OCI-LY7 (cell line): ENCODE measurements around the gene TRAPPC10. TPM values are rescaled to one million over a fixed set of nuclear protein-coding genes. Genes with fewer than 3 reads are reported as not detected.

Experiments
- BruUV-seq: library from RNA; stranded (reverse); fragments of 400-500 nt; replicated peaks from 2 replicates; lab custom pipeline; 2021; lab: Mats Ljungman, UMichigan
- CTCF ChIA-PET: fragments of 300-600 bp; sonication (Branson Sonifier 250); formaldehyde crosslinking; loops from one replicate; lab custom pipeline; 2022; ENCODE audit warnings: antibody characterized with exemption; ENCODE audit not compliant: unreplicated experiment; lab: Charles Lee
- POLR2A ChIA-PET: fragments of 300-600 bp; sonication (Branson Sonifier 250); formaldehyde crosslinking; loops from one replicate; lab custom pipeline; 2022; ENCODE audit warnings: antibody characterized with exemption; lab: Charles Lee
- DNase-seq: peaks from one replicate; pipeline ENCODE4 v3.0.0-alpha.2; 2015; ENCODE audit warnings: low spot score
- H2AFZ ChIP-seq: fragments of 200-600 bp; sonication (generic), shearing (Covaris generic); 2 replicates; pipeline ENCODE4 v1.6.1; 2014; ENCODE audit warnings: mild to moderate bottlenecking, antibody characterized with exemption, low read length, moderate library complexity
- H3K27ac ChIP-seq: fragments of 200-600 bp; sonication (generic); 2 replicates; pipeline ENCODE4 v1.5.1; 2014; ENCODE audit warnings: mixed run types, low read depth, mild to moderate bottlenecking, moderate library complexity, low read length, inconsistent platforms; ENCODE audit not compliant: poor library complexity, severe bottlenecking
- H3K36me3 ChIP-seq: fragments of 200-600 bp; sonication (generic); 2 replicates; pipeline ENCODE4 v1.6.1; 2014; ENCODE audit warnings: mild to moderate bottlenecking, antibody characterized with exemption, low read length, moderate library complexity, mixed read lengths; ENCODE audit not compliant: insufficient read depth
- H3K4me1 ChIP-seq: fragments of 200-600 bp; sonication (generic); 2 replicates; pipeline ENCODE4 v1.5.1; 2014; ENCODE audit warnings: mild to moderate bottlenecking, low read length; ENCODE audit not compliant: insufficient read depth, poor library complexity, severe bottlenecking
- H3K4me2 ChIP-seq: fragments of 200-600 bp; sonication (generic); 2 replicates; pipeline ENCODE4 v1.6.1; 2014; ENCODE audit warnings: mild to moderate bottlenecking, low read length
- H3K4me3 ChIP-seq: fragments of 200-600 bp; sonication (generic); 2 replicates; pipeline ENCODE4 v1.5.1; 2014; ENCODE audit warnings: mild to moderate bottlenecking, low read depth, low read length; ENCODE audit not compliant: poor library complexity, severe bottlenecking
- H3K79me2 ChIP-seq: fragments of 200-600 bp; sonication (generic); 2 replicates; pipeline ENCODE4 v1.6.1; 2016; ENCODE audit warnings: low read depth, mild to moderate bottlenecking, low read length, moderate library complexity, mixed read lengths; ENCODE audit not compliant: insufficient read depth
- H3K9me2 ChIP-seq: fragments of 200-600 bp; sonication (generic); 2 replicates; pipeline ENCODE4 v1.6.1; 2016; ENCODE audit warnings: mild to moderate bottlenecking, low read length, mixed read lengths; ENCODE audit not compliant: insufficient read depth
- H3K9me3 ChIP-seq: fragments of 200-600 bp; sonication (generic); 2 replicates; pipeline ENCODE4 v1.6.1; 2014; ENCODE audit warnings: mild to moderate bottlenecking, mixed run types, low read length, mixed read lengths
- H4K20me1 ChIP-seq: fragments of 200-600 bp; sonication (generic); 2 replicates; pipeline ENCODE4 v1.6.1; 2014; ENCODE audit warnings: mild to moderate bottlenecking, antibody characterized with exemption, low read length, moderate library complexity, mixed read lengths; ENCODE audit not compliant: insufficient read depth
- EZH2phosphoT487 ChIP-seq: fragments of 200-600 bp; sonication (generic); IDR thresholded peaks from 2 replicates; pipeline ENCODE4 v1.6.1; 2018; ENCODE audit warnings: low read depth, borderline replicate concordance, mild to moderate bottlenecking, mixed run types, antibody characterized with exemption, low read length, moderate library complexity, mixed read lengths
- intact Hi-C: fragments of 100-400 bp; cut with micrococcal nuclease; formaldehyde crosslinking; loops from one replicate; pipeline ENCODE4 v1.10.0; 2022; ENCODE audit not compliant: unreplicated experiment
- total RNA-seq, 2 experiments: library from RNA; depleted of rRNA in 1 of 2; stranded (reverse); fragments of >200 nt in 1 of 2; shearing (Covaris generic) in 1 of 2; gene quantifications; 2 replicates each; pipeline ENCODE4 v1.2.3, GENCODE V29; 2014 to 2022
- TF ChIP-seq, protein P1 (sequence below): fragments of 200-600 bp; sonication (generic); conservative IDR thresholded peaks from 2 replicates; pipeline ENCODE4 v1.5.1; 2014; ENCODE audit warnings: mild to moderate bottlenecking, antibody characterized with exemption, low read length, moderate library complexity, mixed read lengths

TRAPPC10 gene
- total RNA-seq, 2 experiments from 2014 or later = 37.4 to 54.7 TPM

DNA sequence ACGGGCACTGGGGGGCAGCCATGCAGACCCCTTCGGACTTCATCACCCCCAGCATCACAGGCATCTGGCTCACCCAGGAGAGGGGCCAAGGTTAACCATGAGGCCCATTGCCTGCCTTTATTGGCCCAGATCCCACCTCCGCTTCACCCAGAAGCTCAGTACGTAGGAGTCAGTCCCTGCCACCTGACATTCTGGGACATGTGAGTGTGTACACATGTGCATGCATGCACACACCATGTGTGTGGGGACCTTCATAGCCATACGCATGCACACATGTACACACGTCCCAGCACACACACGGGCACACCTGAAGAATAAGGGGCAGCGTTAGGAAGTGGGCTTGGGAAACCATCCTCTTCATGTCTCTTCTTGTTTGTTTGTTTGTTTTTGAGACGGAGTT is 24.1 kb upstream of the TRAPPC10 start:
- no peak overlapping the region for H3K27ac ChIP-seq
- ChIA-PET CTCF (no interaction called here), POLR2A (interaction anchor here (0.6 kb wide), 1 partner anchor 146 kb away, joined by 3 read pairs; no protein-coding TSS in a partner anchor)
- H3K36me3 ChIP-seq = no peaks in the 10 kb centered on the region
- no TSS peak for BruUV-seq
- H4K20me1 ChIP-seq = no peaks in the 10 kb centered on the region
- TF ChIP-seq EZH2phosphoT487 = no peak
- TF ChIP-seq, protein P1, sequence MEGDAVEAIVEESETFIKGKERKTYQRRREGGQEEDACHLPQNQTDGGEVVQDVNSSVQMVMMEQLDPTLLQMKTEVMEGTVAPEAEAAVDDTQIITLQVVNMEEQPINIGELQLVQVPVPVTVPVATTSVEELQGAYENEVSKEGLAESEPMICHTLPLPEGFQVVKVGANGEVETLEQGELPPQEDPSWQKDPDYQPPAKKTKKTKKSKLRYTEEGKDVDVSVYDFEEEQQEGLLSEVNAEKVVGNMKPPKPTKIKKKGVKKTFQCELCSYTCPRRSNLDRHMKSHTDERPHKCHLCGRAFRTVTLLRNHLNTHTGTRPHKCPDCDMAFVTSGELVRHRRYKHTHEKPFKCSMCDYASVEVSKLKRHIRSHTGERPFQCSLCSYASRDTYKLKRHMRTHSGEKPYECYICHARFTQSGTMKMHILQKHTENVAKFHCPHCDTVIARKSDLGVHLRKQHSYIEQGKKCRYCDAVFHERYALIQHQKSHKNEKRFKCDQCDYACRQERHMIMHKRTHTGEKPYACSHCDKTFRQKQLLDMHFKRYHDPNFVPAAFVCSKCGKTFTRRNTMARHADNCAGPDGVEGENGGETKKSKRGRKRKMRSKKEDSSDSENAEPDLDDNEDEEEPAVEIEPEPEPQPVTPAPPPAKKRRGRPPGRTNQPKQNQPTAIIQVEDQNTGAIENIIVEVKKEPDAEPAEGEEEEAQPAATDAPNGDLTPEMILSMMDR = no peak
- no peaks in the 10 kb centered on the region for H3K4me1 ChIP-seq
- no peaks in the 10 kb centered on the region for H3K9me3 ChIP-seq
- H3K79me2 ChIP-seq = no peaks in the 10 kb centered on the region
- no peaks in the 10 kb centered on the region for H3K9me2 ChIP-seq
- no peak overlapping the region for H2AFZ ChIP-seq
- intact Hi-C loops = no loop called here
- no peak overlapping the region for H3K4me3 ChIP-seq
- no peak overlapping the region for H3K4me2 ChIP-seq
- DNase-seq = no peak

DNA sequence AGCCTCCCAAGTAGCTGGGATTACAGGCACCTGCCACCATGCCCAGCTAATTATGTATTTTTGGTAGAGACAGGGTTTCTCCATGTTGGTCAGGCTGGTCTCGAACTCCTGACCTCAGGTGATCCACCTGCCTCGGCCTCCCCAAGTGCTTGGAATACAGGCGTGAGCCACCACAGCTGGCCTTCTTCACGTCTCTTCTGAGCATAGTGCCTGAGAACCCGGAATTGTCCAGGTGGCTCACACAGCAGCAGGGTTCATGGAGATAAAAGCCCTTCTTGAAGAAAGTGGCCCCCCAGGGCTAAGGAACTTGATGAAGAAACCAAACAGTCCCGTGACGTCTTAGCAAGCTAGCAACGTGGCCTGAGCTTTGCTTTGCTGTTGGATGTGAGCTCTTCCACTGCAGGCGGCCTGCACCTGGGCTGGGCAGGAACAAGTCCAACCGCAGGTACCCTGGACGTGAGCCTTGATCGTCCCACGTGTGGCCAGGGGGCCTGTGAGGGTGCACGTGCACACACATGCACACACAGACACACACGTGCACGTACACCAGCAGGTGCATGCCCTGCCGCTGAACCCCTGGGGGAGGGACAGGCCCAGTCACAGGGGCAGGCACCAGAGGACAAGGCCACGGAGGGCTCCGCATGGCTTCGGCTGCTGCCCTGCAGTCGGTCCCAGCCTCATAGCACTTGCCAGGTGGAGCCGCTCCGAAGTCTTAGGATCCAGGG is 23.4 kb upstream of the TRAPPC10 start:
- Histone ChIP-seq H3K79me2 (no peaks in the 10 kb centered on the region), H3K4me2 (no peak overlapping the region), H3K4me3 (no peak overlapping the region), H3K36me3 (no peaks in the 10 kb centered on the region), H3K9me3 (no peaks in the 10 kb centered on the region), H2AFZ (no peak overlapping the region), H3K9me2 (no peaks in the 10 kb centered on the region), H3K4me1 (no peaks in the 10 kb centered on the region), H4K20me1 (no peaks in the 10 kb centered on the region), H3K27ac (no peak overlapping the region)
- intact Hi-C loops = no loop called here
- BruUV-seq = no TSS peak
- ChIA-PET POLR2A (no interaction called here), CTCF (no interaction called here)
- DNase-seq = no peak
- TF ChIP-seq, protein P1 = no peak
- TF ChIP-seq EZH2phosphoT487 = no peak

DNA sequence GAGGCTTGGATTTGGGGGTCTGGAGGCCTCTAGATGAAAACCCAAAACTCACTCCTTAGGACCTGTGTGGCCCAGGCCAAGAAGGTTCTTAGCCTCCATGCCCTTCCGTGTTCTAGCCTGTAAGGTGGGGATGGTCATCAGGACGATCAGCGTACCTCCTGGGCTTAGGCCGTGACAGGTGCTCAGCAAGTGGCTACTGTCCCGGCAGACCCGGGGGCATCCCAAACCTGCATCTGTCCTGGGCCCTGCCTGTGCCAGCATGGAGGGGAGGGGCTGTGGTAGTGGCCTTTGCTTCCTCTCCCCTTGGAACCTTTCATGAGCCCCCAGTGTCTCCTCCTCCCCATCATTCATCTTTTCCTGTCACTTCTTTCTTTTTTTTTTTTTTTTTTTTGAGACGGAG is 22.7 kb upstream of the TRAPPC10 start:
- no peak overlapping the region for H3K4me2 ChIP-seq
- H3K79me2 ChIP-seq = no peaks in the 10 kb centered on the region
- H3K4me3 ChIP-seq = no peak overlapping the region
- TF ChIP-seq, protein P1 = no peak
- no peak for TF ChIP-seq EZH2phosphoT487
- H3K9me3 ChIP-seq = no peaks in the 10 kb centered on the region
- POLR2A ChIA-PET = no interaction called here
- CTCF ChIA-PET = no interaction called here
- no peaks in the 10 kb centered on the region for H4K20me1 ChIP-seq
- H3K9me2 ChIP-seq = no peaks in the 10 kb centered on the region
- H3K4me1 ChIP-seq = no peaks in the 10 kb centered on the region
- no peak for DNase-seq
- intact Hi-C loops = no loop called here
- no peak overlapping the region for H2AFZ ChIP-seq
- BruUV-seq = no TSS peak
- no peaks in the 10 kb centered on the region for H3K36me3 ChIP-seq
- no peak overlapping the region for H3K27ac ChIP-seq
